HepG2 (cell line): ENCODE data around the gene SMTNL1. TPM values are rescaled to one million over a fixed set of nuclear protein-coding genes. Genes with fewer than 3 reads are reported as not detected.
A peak's percentile ranks its signal among the peaks of the same experiment; 100 is the strongest.

Source experiments
- ATAC-seq: fragments of 200-7000 bp; cut with Tn5 transposase; 3 replicates; pipeline ENCODE4 v1.9.1; 2020; ENCODE audit warnings: mild to moderate bottlenecking, moderate library complexity
- Bru-seq: library from RNA; stranded (reverse); fragments of 400-500 nt; gene quantifications from one replicate; lab custom pipeline; 2021; lab: Mats Ljungman, UMichigan
- BruChase-seq, 2 experiments: library from RNA; stranded (reverse); fragments of 400-500 nt; gene quantifications; one replicate each; lab custom pipeline; 2021; lab: Mats Ljungman, UMichigan
- BruUV-seq: library from RNA; stranded (reverse); fragments of 400-500 nt; replicated peaks from 2 replicates; lab custom pipeline; 2021; lab: Mats Ljungman, UMichigan
- CTCF ChIA-PET: fragments of 300-600 bp; formaldehyde crosslinking; extraction: SDS; loops from one replicate; lab custom pipeline; 2021; ENCODE audit warnings: low total read pairs, inconsistent platforms, low intra/inter-chr PET ratio; lab: Yijun Ruan, JAX
- POLR2A ChIA-PET: fragments of 350-600 bp; sonication (Branson Sonifier 250); formaldehyde crosslinking; loops from one replicate; lab custom pipeline; 2020; ENCODE audit warnings: antibody characterized with exemption, inconsistent platforms; lab: Yijun Ruan, JAX
- DNase-seq: peaks from one replicate; pipeline ENCODE4 v3.0.0-alpha.2; 2015; ENCODE audit warnings: low spot score
- FAIRE-seq: peaks from 3 replicates; lab custom pipeline; 2011; peaks lifted over from hg19 to GRCh38; lab: Jason Lieb, UNC
- H2AFZ ChIP-seq: one replicate; pipeline ENCODE4 v1.6.1; 2011; ENCODE audit warnings: low read length, inconsistent platforms
- H3K27ac ChIP-seq: fragments of 300-600 bp; 3 replicates; pipeline ENCODE4 v1.8.0; 2011; ENCODE audit warnings: mixed run types, mild to moderate bottlenecking, mixed read lengths, low read length, inconsistent platforms; ENCODE audit not compliant: insufficient read depth; ENCODE audit errors: extremely low read length
- H3K27me3 ChIP-seq, 2 experiments: fragments of 200-600 bp in 1 of 2; 2 replicates in 1 of 2; 3 replicates in 1 of 2; pipeline versions ENCODE4 v1.6.0 to v1.8.0; 2011; ENCODE audit warnings: low read length in 2 of 2, mild to moderate bottlenecking in 2 of 2, moderate library complexity in 2 of 2, inconsistent platforms in 1 of 2; ENCODE audit not compliant: insufficient read depth in 2 of 2, control insufficient read depth in 1 of 2
- H3K36me3 ChIP-seq, 2 experiments: fragments of 200-600 bp in 1 of 2; replicated peaks in 1 of 2; 2 replicates in 1 of 2; 3 replicates in 1 of 2; pipeline versions ENCODE4 v1.5.1 to v1.8.0; 2011; ENCODE audit warnings: low read length in 2 of 2, inconsistent platforms in 1 of 2; ENCODE audit not compliant: insufficient read depth in 2 of 2, control insufficient read depth in 1 of 2
- H3K4me1 ChIP-seq: 2 replicates; pipeline ENCODE4 v1.5.1; 2012; ENCODE audit warnings: low read length, inconsistent platforms; ENCODE audit not compliant: insufficient read depth
- H3K4me2 ChIP-seq: 2 replicates; pipeline ENCODE4 v1.6.0; 2011; ENCODE audit warnings: low read depth, low read length, inconsistent platforms
- H3K4me3 ChIP-seq, 3 experiments: fragments of 200-600 bp in 1 of 3; sonication (generic), shearing (Covaris generic) in 1 of 3; replicated peaks in 1 of 3; 2 replicates each; pipeline ENCODE4 v1.5.1; 2011 to 2016; ENCODE audit warnings: low read length in 3 of 3, inconsistent platforms in 2 of 3, low read depth in 2 of 3, mild to moderate bottlenecking in 2 of 3, control low read depth in 1 of 3, mixed read lengths in 1 of 3; ENCODE audit not compliant: insufficient read depth in 1 of 3
- H3K79me2 ChIP-seq: one replicate; pipeline ENCODE4 v1.6.1; 2011; ENCODE audit warnings: low read length, inconsistent platforms; ENCODE audit not compliant: insufficient read depth
- H3K9ac ChIP-seq: 2 replicates; pipeline ENCODE4 v1.6.0; 2011; ENCODE audit warnings: mild to moderate bottlenecking, low read depth, low read length, inconsistent platforms; ENCODE audit not compliant: insufficient read depth
- H3K9me3 ChIP-seq: 2 replicates; pipeline ENCODE4 v1.5.1; 2012; ENCODE audit warnings: mild to moderate bottlenecking, low read length
- H4K20me1 ChIP-seq: 2 replicates; pipeline ENCODE4 v1.6.0; 2011; ENCODE audit warnings: inconsistent platforms, mild to moderate bottlenecking, low read length, moderate library complexity; ENCODE audit not compliant: insufficient read depth
- GFI1 ChIP-seq: sonication (generic); formaldehyde crosslinking; IDR thresholded peaks from 2 replicates; pipeline ENCODE4 v1.5.0; 2020; ENCODE audit warnings: missing genetic modification reagents, mild to moderate bottlenecking, borderline replicate concordance
- HNF4G ChIP-seq, 2 experiments: sonication (generic) in 1 of 2; formaldehyde crosslinking in 1 of 2; IDR thresholded peaks; 2 replicates each; pipeline versions ENCODE4 v1.4.0 to v1.6.1; 2011 to 2020; ENCODE audit warnings: borderline replicate concordance in 2 of 2, low read depth in 2 of 2, mild to moderate bottlenecking in 2 of 2, low read length in 1 of 2, missing genetic modification reagents in 1 of 2, moderate library complexity in 1 of 2
- JUND ChIP-seq: sonication (generic); formaldehyde crosslinking; IDR thresholded peaks from 2 replicates; pipeline ENCODE4 v1.8.0; 2022; ENCODE audit warnings: mild to moderate bottlenecking, missing genetic modification reagents
- NFE2 ChIP-seq: sonication (generic); formaldehyde crosslinking; IDR thresholded peaks from 2 replicates; pipeline ENCODE4 v1.4.0; 2020; ENCODE audit warnings: missing genetic modification reagents
- NFIC ChIP-seq: IDR thresholded peaks from 2 replicates; pipeline ENCODE4 v1.6.1; 2012; ENCODE audit warnings: mild to moderate bottlenecking, low read length, inconsistent platforms
- PAF1 ChIP-seq: IDR thresholded peaks from 2 replicates; pipeline ENCODE4 v1.6.1; 2016; ENCODE audit warnings: missing genetic modification reagents, missing compliant biosample characterization
- RFXAP ChIP-seq: sonication (generic); formaldehyde crosslinking; IDR thresholded peaks from 2 replicates; pipeline ENCODE4 v1.4.0; 2020; ENCODE audit warnings: missing genetic modification reagents, borderline replicate concordance
- SMC3 ChIP-seq: IDR thresholded peaks from 2 replicates; pipeline ENCODE4 v1.6.1; 2011; ENCODE audit warnings: low read length, improper control_type of control experiment
- SNAPC2 ChIP-seq: sonication (generic); formaldehyde crosslinking; IDR thresholded peaks from 2 replicates; pipeline ENCODE4 v1.8.1; 2022; ENCODE audit warnings: mild to moderate bottlenecking, missing genetic modification reagents
- TCF12 ChIP-seq, 2 experiments: fragments of 450-650 bp in 1 of 2; sonication (generic) in 1 of 2; formaldehyde crosslinking in 1 of 2; IDR thresholded peaks; 2 replicates each; pipeline versions ENCODE4 v1.6.1 to v1.8.0; 2017 to 2022; ENCODE audit warnings: antibody characterized with exemption in 1 of 2, mild to moderate bottlenecking in 1 of 2, missing genetic modification reagents in 1 of 2, moderate library complexity in 1 of 2
- ZEB1 ChIP-seq: IDR thresholded peaks from 2 replicates; pipeline ENCODE4 v1.6.1; 2012; ENCODE audit warnings: mild to moderate bottlenecking, low read depth, inconsistent platforms; ENCODE audit not compliant: insufficient replicate concordance
- WGBS: methylation state at CpG from one replicate; pipeline ENCODE4 v1.1.6; 2017; ENCODE audit warnings: low lambda C conversion rate; 5-methylcytosine and 5-hydroxymethylcytosine counted together
- in situ Hi-C: cut with HindIII; loops from 2 replicates; pipeline ENCODE4 v1.10.0; 2017; ENCODE audit warnings: low pct_unique_long_range_greater_than_20kb; ENCODE audit not compliant: extremely low pct_ligation_motif_present
- intact Hi-C: fragments of 100-400 bp; cut with micrococcal nuclease; formaldehyde crosslinking; loops from one replicate; pipeline ENCODE4 v1.10.0; 2022; ENCODE audit not compliant: unreplicated experiment
- long read RNA-seq, 2 experiments: library from RNA in 1 of 2; library from polyadenylated mRNA in 1 of 2; stranded (forward) in 1 of 2; unstranded in 1 of 2; transcript quantifications; one replicate each; pipeline ENCODE4 v2.0.0, GENCODE V29; 2019 to 2022
- polyA minus RNA-seq, 3 experiments: library from RNA; depleted of rRNA, polyadenylated mRNA; stranded (reverse); fragments of >200 nt; gene quantifications; 2 replicates each; pipeline ENCODE4 v1.2.3, GENCODE V29; 2011; ENCODE audit warnings: low replicate concordance in 1 of 3
- polyA plus RNA-seq, 8 experiments: library from polyadenylated mRNA; depleted of rRNA in 3 of 8; stranded (reverse) in 7 of 8; unstranded in 1 of 8; fragments of >200 nt; fragmentation: Illumina TruSeq in 4 of 8; extraction: Trizol in 4 of 8; gene quantifications; 2 replicates each; pipeline versions ENCODE4 v1.2.1 to v1.2.3, GENCODE V29; 2011 to 2016; ENCODE audit warnings: low read depth in 4 of 8, missing spikeins in 1 of 8, mixed read lengths in 1 of 8; ENCODE audit not compliant: insufficient read depth in 1 of 8
- total RNA-seq, 5 experiments: library from RNA; depleted of rRNA; stranded (reverse); fragments of >200 nt; fragmentation: Illumina TruSeq; extraction: Trizol; gene quantifications; 2 replicates each; pipeline ENCODE4 v1.2.3, GENCODE V29; 2016; ENCODE audit warnings: low read depth in 1 of 5

SMTNL1 gene
- total RNA-seq (2016; rRNA removed; fragmentation: Illumina TruSeq; extraction: Trizol) (not detected in 2 replicates), polyA plus RNA-seq (2011; rRNA removed) (0.04 TPM in 1 of 2 replicates, not detected in the other), polyA minus RNA-seq (2011; rRNA and poly(A)+ RNA removed; ENCODE audit: low replicate concordance) (not detected in 2 replicates), Bru-seq, nascent RNA (not detected), BruChase-seq, experiment 1, labeled RNA remaining after a 6-hour chase (not detected), BruChase-seq, experiment 2, labeled RNA remaining after a 2-hour chase (not detected)
- total RNA-seq (2016; cell fraction: cytosol; rRNA removed; fragmentation: Illumina TruSeq; extraction: Trizol; ENCODE audit: low read depth): not detected in 2 replicates
- not detected in 2 replicates for total RNA-seq (2016; cell fraction: insoluble cytoplasmic fraction; rRNA removed; fragmentation: Illumina TruSeq; extraction: Trizol)
- total RNA-seq (2016; cell fraction: membrane; rRNA removed; fragmentation: Illumina TruSeq; extraction: Trizol): not detected in 2 replicates
- not detected in 2 replicates for total RNA-seq (2016; cell fraction: nucleus; rRNA removed; fragmentation: Illumina TruSeq; extraction: Trizol)
- polyA plus RNA-seq (2011; cell fraction: cytosol; rRNA removed): not detected in 2 replicates
- not detected in 2 replicates for polyA plus RNA-seq (2011; cell fraction: nucleus; rRNA removed)
- polyA plus RNA-seq (2012): not detected in 2 replicates
- polyA plus RNA-seq (2016; cell fraction: cytosol; fragmentation: Illumina TruSeq; extraction: Trizol; ENCODE audit: low read depth): not detected in 2 replicates
- polyA plus RNA-seq (2016; cell fraction: insoluble cytoplasmic fraction; fragmentation: Illumina TruSeq; extraction: Trizol; ENCODE audit: low read depth): not detected in 2 replicates
- not detected in 2 replicates for polyA plus RNA-seq (2016; cell fraction: membrane; fragmentation: Illumina TruSeq; extraction: Trizol; ENCODE audit: low read depth)
- polyA plus RNA-seq (2016; cell fraction: nucleus; fragmentation: Illumina TruSeq; extraction: Trizol; ENCODE audit: insufficient read depth, low read depth): not detected in 2 replicates
- polyA minus RNA-seq (2011; cell fraction: cytosol; rRNA and poly(A)+ RNA removed): not detected in 2 replicates
- polyA minus RNA-seq (2011; cell fraction: nucleus; rRNA and poly(A)+ RNA removed): not detected in 2 replicates
- long read RNA-seq, experiment 1: 0 reads
- long read RNA-seq, experiment 2: 0 reads

- Histone ChIP-seq H3K27ac (no peak within 1 kb of the TSS), H3K9me3 (no peaks in the 10 kb centered on the region), H3K9ac (no peak within 1 kb of the TSS), H3K4me1 (peaks cover 3% of the 10 kb centered on the region; the same call in 1 of the 2 replicates), H3K36me3 (no peaks in the 10 kb centered on the region), H3K79me2 (no peaks in the 10 kb centered on the region), H2AFZ (no peak within 1 kb of the TSS), H3K27me3 (peaks cover 0 to 26% of the 10 kb centered on the region in 2 experiments; a peak in 2 of 5 replicates), H3K4me3 (no peak within 1 kb of the TSS), H3K4me2 (no peak within 1 kb of the TSS), H4K20me1 (no peaks in the 10 kb centered on the region)
- WGBS: 42% methylated on average over 10 of the region's 14 CpGs
- FAIRE-seq (no peak), DNase-seq (no peak), ATAC-seq (peak; percentile 32; the same call in 2 of the 3 replicates)
- POLR2A ChIA-PET: no interaction called here
- TF ChIP-seq NFIC (no peak), NFE2 (no peak), PAF1 (CRISPR knock-in tag) (no peak), SNAPC2 (CRISPR knock-in tag) (no peak), GFI1 (no peak), RFXAP (CRISPR knock-in tag) (no peak), ZEB1 (no peak), TCF12 (IDR thresholded peaks at IDR 0.05) (no peak), TCF12 (CRISPR knock-in tag; IDR thresholded peaks at IDR 0.05) (no peak), SMC3 (no peak), JUND (no peak), HNF4G (IDR thresholded peaks at IDR 0.05; ENCODE audit: borderline replicate concordance, low read depth, low read length) (no peak), HNF4G (CRISPR knock-in tag; IDR thresholded peaks at IDR 0.05; ENCODE audit: borderline replicate concordance, low read depth) (no peak)
- CTCF ChIA-PET: no interaction called here
- in situ Hi-C loops: no loop called here
- intact Hi-C loops: no loop called here
- BruUV-seq: no TSS peak
Measured at GRCh38 chr11:57536947-57537619, at the start of gene SMTNL1. TSS of gene SMTNL1 (plus strand) at chr11:57537595. CDS start at chr11:57542643, 5,048 bp downstream.
